Fibroblast of lung (primary cell): Measurements from ENCODE around the gene SLC24A3. TPM values are rescaled to one million over a fixed set of nuclear protein-coding genes. Genes with fewer than 3 reads are reported as not detected.

Source experiments
- DNase-seq, 2 donors: peaks; one replicate each; pipeline versions ENCODE4 v3.0.0 to v3.0.0-alpha.2; 2010; ENCODE audit warnings: low read depth in 2 of 2
- H2AFZ ChIP-seq: 2 replicates; pipeline ENCODE4 v1.5.1; 2012; ENCODE audit warnings: low read length, control low read depth, inconsistent platforms
- H3K27ac ChIP-seq: 2 replicates; pipeline ENCODE4 v1.5.1; 2011; ENCODE audit warnings: low read length, control low read depth; ENCODE audit not compliant: insufficient read depth
- H3K27me3 ChIP-seq: 2 replicates; pipeline ENCODE4 v1.5.1; 2011; ENCODE audit warnings: mild to moderate bottlenecking, low read length; ENCODE audit not compliant: control insufficient read depth, insufficient read depth
- H3K36me3 ChIP-seq: 2 replicates; pipeline ENCODE4 v1.5.1; 2011; ENCODE audit warnings: low read length; ENCODE audit not compliant: control insufficient read depth, insufficient read depth
- H3K4me1 ChIP-seq: 2 replicates; pipeline ENCODE4 v1.5.1; 2011; ENCODE audit warnings: low read length; ENCODE audit not compliant: control insufficient read depth, insufficient read depth; ENCODE audit errors: extremely low read depth
- H3K4me2 ChIP-seq: 2 replicates; pipeline ENCODE4 v1.5.1; 2011; ENCODE audit warnings: low read length, control low read depth; ENCODE audit not compliant: insufficient read depth; ENCODE audit errors: extremely low read depth
- H3K4me3 ChIP-seq, 4 experiments: fragments of 200-600 bp in 1 of 4; sonication (generic) in 1 of 4; replicated peaks in 1 of 4; 2 replicates each; pipeline ENCODE4 v1.5.1; 2011 to 2016; ENCODE audit warnings: low read length in 4 of 4, low read depth in 3 of 4, mild to moderate bottlenecking in 3 of 4, control low read depth in 2 of 4, inconsistent platforms in 1 of 4, mixed read lengths in 1 of 4; ENCODE audit not compliant: insufficient read depth in 1 of 4; ENCODE audit errors: control extremely low read depth in 1 of 4
- H3K79me2 ChIP-seq: 2 replicates; pipeline ENCODE4 v1.5.1; 2012; ENCODE audit warnings: mild to moderate bottlenecking, low read length, inconsistent platforms; ENCODE audit not compliant: control insufficient read depth, insufficient read depth
- H3K9ac ChIP-seq: 2 replicates; pipeline ENCODE4 v1.5.1; 2011; ENCODE audit warnings: mild to moderate bottlenecking, low read length, control low read depth; ENCODE audit not compliant: insufficient read depth
- H3K9me3 ChIP-seq: 2 replicates; pipeline ENCODE4 v1.5.1; 2012; ENCODE audit warnings: low read depth, low read length; ENCODE audit not compliant: control insufficient read depth, insufficient read depth
- H4K20me1 ChIP-seq: 2 replicates; pipeline ENCODE4 v1.5.1; 2011; ENCODE audit warnings: low read length; ENCODE audit not compliant: control insufficient read depth, insufficient read depth; ENCODE audit errors: extremely low read depth
- CTCF ChIP-seq, 2 donors: IDR thresholded peaks in 1 of 2; conservative IDR thresholded peaks in 1 of 2; 1 replicate in 1 of 2; 2 replicates in 1 of 2; pipeline ENCODE4 v1.5.1; 2011 to 2012; ENCODE audit warnings: low read length in 2 of 2, control low read depth in 1 of 2, inconsistent platforms in 1 of 2, low read depth in 1 of 2, mild to moderate bottlenecking in 1 of 2
- EZH2 ChIP-seq: IDR thresholded peaks from 2 replicates; pipeline ENCODE4 v1.5.1; 2012; ENCODE audit warnings: low read length, control low read depth, mild to moderate bottlenecking; ENCODE audit errors: missing control alignments
- polyA plus RNA-seq, 2 donors: library from polyadenylated mRNA; depleted of rRNA in 1 of 2; stranded (reverse) in 1 of 2; unstranded in 1 of 2; fragments of >200 nt; gene quantifications; 2 replicates each; pipeline ENCODE4 v1.2.1, GENCODE V29; 2011 to 2012; ENCODE audit warnings: missing spikeins in 1 of 2
- total RNA-seq: library from RNA; depleted of rRNA; stranded (reverse); fragments of >200 nt; gene quantifications from 2 replicates; pipeline ENCODE4 v1.2.1, GENCODE V29; 2014

SLC24A3 gene
- total and polyA plus RNA-seq, 2 donors (not counting 1 experiment from before 2014, with no cell fraction given) = 0.03 to 1.8 TPM

GRCh38 chr20:19524691-19525090 lies 312.2 kb downstream of the SLC24A3 start:
- no peaks in the 10 kb centered on the region for H3K9me3 ChIP-seq
- H3K4me1 ChIP-seq = no peaks in the 10 kb centered on the region
- no peaks in the 10 kb centered on the region for H3K79me2 ChIP-seq
- H3K27ac ChIP-seq = no peak overlapping the region
- H3K4me2 ChIP-seq = no peak overlapping the region
- no peaks in the 10 kb centered on the region for H3K36me3 ChIP-seq
- no peaks in the 10 kb centered on the region for H3K27me3 ChIP-seq
- DNase-seq = no peak
- TF ChIP-seq CTCF (conservative IDR thresholded peaks at IDR 0.05 in 1 of 2, IDR thresholded peaks at IDR 0.05 in 1 of 2; ENCODE audit: low read depth in 1 of 2, low read length in 2 of 2) = no peak
- no peak for TF ChIP-seq EZH2
- H3K4me3 ChIP-seq = no peak overlapping the region
- H4K20me1 ChIP-seq = no peaks in the 10 kb centered on the region
- H2AFZ ChIP-seq = no peak overlapping the region
- H3K9ac ChIP-seq = no peak overlapping the region

- H3K4me1 ChIP-seq = no peaks in the 10 kb centered on the region
- H3K27me3 ChIP-seq = no peaks in the 10 kb centered on the region
- H3K27ac ChIP-seq = no peak overlapping the region
- H2AFZ ChIP-seq = no peak overlapping the region
- H3K4me2 ChIP-seq = no peak overlapping the region
- H3K9ac ChIP-seq = no peak overlapping the region
- no peaks in the 10 kb centered on the region for H4K20me1 ChIP-seq
- H3K9me3 ChIP-seq = no peaks in the 10 kb centered on the region
- TF ChIP-seq EZH2 = no peak
- no peak for TF ChIP-seq CTCF (conservative IDR thresholded peaks at IDR 0.05 in 1 of 2, IDR thresholded peaks at IDR 0.05 in 1 of 2; ENCODE audit: low read depth in 1 of 2, low read length in 2 of 2)
- DNase-seq = no peak
- H3K4me3 ChIP-seq = no peak overlapping the region
- H3K79me2 ChIP-seq = no peaks in the 10 kb centered on the region
- no peaks in the 10 kb centered on the region for H3K36me3 ChIP-seq
Observed at GRCh38 chr20:19527509-19527908, 315.1 kb downstream of the SLC24A3 start.

- no peaks in the 10 kb centered on the region for H3K79me2 ChIP-seq
- H2AFZ ChIP-seq = no peak overlapping the region
- H4K20me1 ChIP-seq = no peaks in the 10 kb centered on the region
- H3K4me1 ChIP-seq = no peaks in the 10 kb centered on the region
- no peak overlapping the region for H3K27ac ChIP-seq
- no peak overlapping the region for H3K4me3 ChIP-seq
- H3K9me3 ChIP-seq = no peaks in the 10 kb centered on the region
- no peaks in the 10 kb centered on the region for H3K36me3 ChIP-seq
- H3K27me3 ChIP-seq = no peaks in the 10 kb centered on the region
- DNase-seq = no peak
- no peak overlapping the region for H3K9ac ChIP-seq
- H3K4me2 ChIP-seq = no peak overlapping the region
- TF ChIP-seq CTCF (conservative IDR thresholded peaks at IDR 0.05 in 1 of 2, IDR thresholded peaks at IDR 0.05 in 1 of 2; ENCODE audit: low read depth in 1 of 2, low read length in 2 of 2) = no peak
- no peak for TF ChIP-seq EZH2
Observed at GRCh38 chr20:19528286-19529030, 316.0 kb downstream of the SLC24A3 start.
